Mucosa of descending colon (tissue), 3 donors: ENCODE data around the gene VEGFB. TPM values are rescaled to one million over a fixed set of nuclear protein-coding genes. Genes with fewer than 3 reads are reported as not detected.
A peak's percentile ranks its signal among the peaks of the same experiment; 100 is the strongest.

ENCODE experiments used
- ATAC-seq: fragments of 200-7000 bp; cut with Tn5 transposase; one replicate; pipeline ENCODE4 v1.9.1; 2020; ENCODE audit warnings: mild to moderate bottlenecking, moderate library complexity
- DNase-seq, 3 donors: peaks; one replicate each; pipeline ENCODE4 v3.0.0-alpha.2; 2020
- H3K36me3 ChIP-seq: fragments of 200-600 bp; one replicate; pipeline ENCODE4 v1.8.0; 2021; ENCODE audit warnings: low read depth, mild to moderate bottlenecking
- H3K4me1 ChIP-seq: fragments of 200-600 bp; one replicate; pipeline ENCODE4 v1.8.0; 2021; ENCODE audit warnings: low read depth, mild to moderate bottlenecking
- H3K4me3 ChIP-seq: fragments of 200-600 bp; one replicate; pipeline ENCODE4 v1.8.0; 2021; ENCODE audit warnings: mild to moderate bottlenecking
- H3K9me3 ChIP-seq: fragments of 200-600 bp; one replicate; pipeline ENCODE4 v1.8.0; 2021; ENCODE audit warnings: mild to moderate bottlenecking
- CTCF ChIP-seq: fragments of 200-600 bp; IDR thresholded peaks from one replicate; pipeline ENCODE4 v1.8.0; 2022; ENCODE audit warnings: antibody characterized with exemption, mild to moderate bottlenecking
- intact Hi-C, 2 donors: fragments of 100-400 bp; cut with DNase I in 1 of 2; cut with micrococcal nuclease in 1 of 2; formaldehyde crosslinking; loops; one replicate each; pipeline versions ENCODE4 v1.11.0 to v1.11.1; 2022; cut with DNase I, micrococcal nuclease
- total RNA-seq, 3 donors: library from RNA; stranded (reverse); fragmentation: NEBNext Ultra II Directional in 2 of 3; extraction: Animal tissue kit (Norgen Biotek cat#: 25700) in 2 of 3; gene quantifications; one replicate each; pipeline versions ENCODE4 v1.2.1 to v1.2.4, GENCODE V29; 2021 to 2023
- donor health status: DM: no; HTN: no; CAD: no; lungs with moderate emphysema.
- donor health status: DM: no; HTN: no; CAD: no.
- donor health status: DM: no; HTN: yes; CAD: no.

VEGFB gene
- total RNA-seq, 3 donors from 2014 or later, result 45.3 to 156 (median 45.6) TPM

GRCh38 chr11:64220798-64221197 lies 13.6 kb upstream of the VEGFB start:
- no peak overlapping the region for H3K4me3 ChIP-seq
- intact Hi-C loops, result no loop called here
- TF ChIP-seq CTCF, result no peak
- DNase-seq (peak in 1 of 3 donors; percentile 35), ATAC-seq (no peak)
- H3K9me3 ChIP-seq, result no peaks in the 10 kb centered on the region
- peaks cover 7% of the 10 kb centered on the region for H3K4me1 ChIP-seq
- no peaks in the 10 kb centered on the region for H3K36me3 ChIP-seq

- no peak for TF ChIP-seq CTCF
- DNase-seq (no peak), ATAC-seq (no peak)
- no peaks in the 10 kb centered on the region for H3K9me3 ChIP-seq
- intact Hi-C loops, result no loop called here
- H3K4me3 ChIP-seq, result no peak overlapping the region
- peaks cover 19% of the 10 kb centered on the region for H3K4me1 ChIP-seq
- no peaks in the 10 kb centered on the region for H3K36me3 ChIP-seq
These were observed 11.8 kb upstream of the VEGFB start for GRCh38 chr11:64222651-64223000.

GRCh38 chr11:64223001-64223651 lies 11.3 kb upstream of the VEGFB start:
- Histone ChIP-seq H3K36me3 (no peaks in the 10 kb centered on the region), H3K4me3 (no peak overlapping the region), H3K4me1 (peaks cover 24% of the 10 kb centered on the region), H3K9me3 (no peaks in the 10 kb centered on the region)
- TF ChIP-seq CTCF, result no peak
- DNase-seq (peak in 1 of 3 donors; percentile 67), ATAC-seq (no peak)
- intact Hi-C loops, result no loop called here

- no peaks in the 10 kb centered on the region for H3K36me3 ChIP-seq
- H3K9me3 ChIP-seq, result no peaks in the 10 kb centered on the region
- intact Hi-C loops, result no loop called here
- ATAC-seq, result no peak
- H3K4me1 ChIP-seq, result peaks cover 27% of the 10 kb centered on the region
- peak; percentile 14 to 64 (median 35) for DNase-seq
- TF ChIP-seq CTCF, result no peak
- no peak overlapping the region for H3K4me3 ChIP-seq
These were observed 10.1 kb upstream of the VEGFB start for GRCh38 chr11:64224151-64224890.

- no peak for TF ChIP-seq CTCF
- Histone ChIP-seq H3K4me3 (peak overlapping the region; percentile 60), H3K36me3 (no peaks in the 10 kb centered on the region), H3K9me3 (no peaks in the 10 kb centered on the region), H3K4me1 (peaks cover 34% of the 10 kb centered on the region)
- ATAC-seq, result no peak
- DNase-seq, result peak in 1 of 3 donors; percentile 36
- intact Hi-C loops, result no loop called here
These were observed 9.3 kb upstream of the VEGFB start for GRCh38 chr11:64224891-64225607.
